Dermis microvascular lymphatic vessel endothelial cell (primary cell): ENCODE data around the gene P4HB. TPM values are rescaled to one million over a fixed set of nuclear protein-coding genes. Genes with fewer than 3 reads are reported as not detected.

Source experiments
- DNase-seq, 2 donors: peaks; one replicate each; pipeline versions ENCODE4 v3.0.0 to v3.0.0-alpha.2; 2010; ENCODE audit warnings: low read depth in 2 of 2
- total RNA-seq: library from RNA; depleted of rRNA; stranded (reverse); fragments of >200 nt; gene quantifications from 2 replicates; pipeline ENCODE4 v1.2.1, GENCODE V29; 2014

The P4HB gene
- total RNA-seq, 1 donor from 2014 or later: 634 TPM

DNA sequence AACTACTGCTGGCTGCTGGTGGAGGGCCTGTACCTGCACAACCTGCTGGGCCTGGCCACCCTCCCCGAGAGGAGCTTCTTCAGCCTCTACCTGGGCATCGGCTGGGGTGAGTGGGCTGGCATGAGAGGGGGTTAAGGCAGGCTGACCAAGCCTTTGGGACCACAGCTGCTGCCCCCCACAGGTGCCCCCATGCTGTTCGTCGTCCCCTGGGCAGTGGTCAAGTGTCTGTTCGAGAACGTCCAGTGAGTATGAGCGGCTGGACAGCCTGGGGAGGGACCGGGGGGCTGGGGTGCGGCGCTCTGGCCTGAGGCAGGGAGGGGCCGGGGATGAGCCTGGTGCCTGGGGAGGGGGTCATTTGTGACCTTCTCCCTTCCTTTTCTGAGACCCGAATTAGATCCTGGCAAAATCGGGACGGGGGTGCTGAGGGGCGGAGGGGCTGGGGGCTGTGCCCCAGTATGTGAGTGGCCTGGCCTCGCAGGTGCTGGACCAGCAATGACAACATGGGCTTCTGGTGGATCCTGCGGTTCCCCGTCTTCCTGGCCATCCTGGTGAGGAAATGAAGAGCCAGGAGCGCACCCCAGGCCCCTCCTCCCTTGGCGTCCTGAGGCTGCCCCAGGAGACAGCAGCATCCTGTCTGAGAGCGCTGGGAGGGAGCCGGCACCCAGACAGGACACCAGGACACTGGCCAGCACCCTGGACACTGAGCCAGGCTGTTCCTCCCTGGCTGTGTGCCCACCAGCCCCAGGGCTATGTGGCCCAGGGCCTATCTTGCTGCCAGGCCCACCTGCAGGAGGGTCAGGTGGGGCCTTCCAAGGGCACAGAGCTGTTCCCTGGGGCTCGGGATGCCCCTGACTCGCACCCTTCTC, 48.4 kb downstream of the P4HB start:
- no peak for DNase-seq

DNA sequence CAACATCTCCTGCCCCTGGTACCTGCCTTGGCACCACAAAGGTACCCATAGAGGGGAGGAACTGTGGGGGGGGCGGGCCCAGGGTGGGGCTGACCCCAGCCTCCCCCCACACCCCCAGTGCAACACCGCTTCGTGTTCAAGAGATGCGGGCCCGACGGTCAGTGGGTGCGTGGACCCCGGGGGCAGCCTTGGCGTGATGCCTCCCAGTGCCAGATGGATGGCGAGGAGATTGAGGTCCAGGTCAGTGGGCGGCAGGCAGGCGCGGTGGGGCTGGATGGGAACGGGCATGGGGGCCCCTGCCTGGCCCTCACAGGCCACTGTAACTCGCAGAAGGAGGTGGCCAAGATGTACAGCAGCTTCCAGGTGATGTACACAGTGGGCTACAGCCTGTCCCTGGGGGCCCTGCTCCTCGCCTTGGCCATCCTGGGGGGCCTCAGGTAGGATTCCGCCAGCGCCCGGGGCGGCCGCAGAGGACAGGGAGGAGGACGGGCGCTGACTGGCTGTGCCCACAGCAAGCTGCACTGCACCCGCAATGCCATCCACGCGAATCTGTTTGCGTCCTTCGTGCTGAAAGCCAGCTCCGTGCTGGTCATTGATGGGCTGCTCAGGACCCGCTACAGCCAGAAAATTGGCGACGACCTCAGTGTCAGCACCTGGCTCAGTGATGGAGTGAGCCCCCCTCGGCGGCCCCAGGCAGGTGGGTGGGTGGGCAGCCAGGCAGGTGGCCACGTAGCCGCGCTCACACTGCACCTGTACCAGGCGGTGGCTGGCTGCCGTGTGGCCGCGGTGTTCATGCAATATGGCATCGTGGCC, 49.2 kb downstream of the P4HB start:
- DNase-seq: no peak

GRCh38 chr17:81810476-81810875, 49.9 kb downstream of the P4HB start:
- DNase-seq: no peak

DNA sequence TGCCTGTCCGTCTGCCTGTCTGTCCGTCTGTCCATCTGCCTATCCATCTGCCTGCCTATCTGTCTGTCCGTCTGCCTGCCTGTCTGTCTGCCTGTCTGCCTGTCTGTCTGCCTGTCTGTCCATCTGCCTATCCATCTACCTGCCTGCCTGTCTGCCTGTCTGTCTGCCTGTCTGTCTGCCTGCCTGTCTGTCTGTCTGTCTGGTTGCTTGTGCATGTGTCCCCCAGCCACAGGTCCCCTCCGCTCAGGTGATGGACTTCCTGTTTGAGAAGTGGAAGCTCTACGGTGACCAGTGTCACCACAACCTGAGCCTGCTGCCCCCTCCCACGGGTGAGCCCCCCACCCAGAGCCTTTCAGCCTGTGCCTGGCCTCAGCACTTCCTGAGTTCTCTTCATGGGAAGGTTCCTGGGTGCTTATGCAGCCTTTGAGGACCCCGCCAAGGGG, 50.8 kb downstream of the P4HB start:
- no peak for DNase-seq

- DNase-seq: no peak
These were observed 51.4 kb downstream of the P4HB start for GRCh38 chr17:81808778-81809555.

- no peak for DNase-seq
These were observed 52.5 kb downstream of the P4HB start for GRCh38 chr17:81807839-81808238.

GRCh38 chr17:81807210-81807719, 53.1 kb downstream of the P4HB start:
- no peak for DNase-seq

- no peak for DNase-seq
These were observed 53.7 kb downstream of the P4HB start for GRCh38 chr17:81806461-81807209.

DNA sequence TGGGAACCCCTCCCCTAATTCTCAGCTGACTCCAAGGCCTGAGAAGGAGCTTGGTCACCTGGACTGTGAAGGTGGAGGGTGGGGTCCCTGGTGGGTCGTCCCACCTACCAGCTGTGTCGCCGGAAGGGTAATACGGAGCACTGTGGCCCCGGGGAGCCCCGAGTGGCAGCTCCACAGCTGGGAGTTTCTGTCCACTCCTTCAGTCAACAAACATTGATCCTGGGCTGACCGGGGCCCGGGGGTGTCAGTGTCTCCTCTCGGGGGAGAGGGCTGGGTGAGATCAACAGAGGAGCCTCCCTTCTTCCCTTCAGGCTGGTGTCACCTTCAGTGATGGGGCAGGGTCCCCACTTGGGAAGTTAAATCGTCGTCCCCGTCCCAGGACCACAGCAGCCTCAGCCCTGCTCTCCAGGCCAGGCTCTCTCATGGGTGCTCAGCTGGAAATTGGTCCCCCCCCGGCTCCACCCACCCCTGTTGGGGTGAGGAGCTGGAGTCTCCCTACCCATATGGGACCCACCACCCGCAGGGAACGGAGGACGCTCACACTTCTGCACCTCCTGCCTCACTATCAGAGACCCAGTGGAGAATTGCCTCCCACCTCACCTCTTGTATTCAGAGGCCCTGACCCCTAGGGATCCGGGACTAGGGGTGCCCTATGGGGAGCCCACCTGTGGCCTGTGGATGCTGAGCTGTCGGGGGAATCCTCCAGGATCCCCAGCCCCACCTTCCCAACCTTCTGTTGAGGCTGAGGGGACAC, 54.5 kb downstream of the P4HB start:
- no peak for DNase-seq

- DNase-seq: no peak
These were observed 55.6 kb downstream of the P4HB start for GRCh38 chr17:81804559-81805399.

DNA sequence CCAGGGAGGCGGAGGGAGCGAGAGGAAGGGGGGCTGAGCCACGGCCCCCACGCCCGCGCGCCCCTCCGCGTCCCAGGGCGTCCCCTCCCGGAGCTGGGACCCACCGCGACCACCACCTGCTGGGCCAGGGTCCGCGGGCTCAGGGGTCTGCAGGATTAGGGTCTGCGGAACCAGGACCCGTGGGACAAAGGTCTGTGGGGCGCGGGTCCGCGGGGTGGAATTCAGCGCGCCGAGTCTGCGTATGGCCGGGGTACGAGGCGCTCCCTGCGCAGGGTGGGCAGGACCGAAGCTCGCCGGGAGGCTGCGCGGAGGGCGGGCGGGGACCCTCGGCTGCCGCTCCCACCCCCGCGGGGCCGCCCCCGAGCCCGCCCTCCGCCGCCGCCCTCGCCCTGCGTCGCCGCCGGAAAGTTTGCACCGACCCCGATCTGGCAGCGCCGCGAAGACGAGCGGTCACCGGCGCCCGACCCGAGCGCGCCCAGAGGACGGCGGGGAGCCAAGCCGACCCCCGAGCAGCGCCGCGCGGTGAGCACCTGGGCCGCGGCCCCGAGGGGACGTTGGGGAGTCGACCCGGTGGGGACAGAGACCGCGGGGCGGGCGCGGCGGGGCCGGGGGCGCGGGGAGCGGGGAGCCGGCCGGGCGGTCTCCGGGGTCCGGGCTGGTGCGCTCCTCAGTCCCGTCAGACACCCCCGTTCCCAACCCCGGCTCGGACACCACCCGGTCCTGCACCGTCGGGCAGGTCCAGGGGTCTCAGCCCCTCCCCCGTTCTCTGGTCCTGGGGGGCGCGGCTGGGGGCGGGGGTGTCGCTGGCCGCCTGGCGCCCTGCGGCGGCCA, 56.4 kb downstream of the P4HB start, which contains the start of gene GCGR:
Gene GCGR, plus strand, starts transcription at position 423 of the 831 bp plus-strand sequence. CDS start 4,869 bp downstream, outside the sequence.
- no peak for DNase-seq

- no peak for DNase-seq
These were observed 57.3 kb downstream of the P4HB start for GRCh38 chr17:81802856-81803643.

GRCh38 chr17:81802048-81802758, 58.1 kb downstream of the P4HB start:
- DNase-seq: no peak

- no peak for DNase-seq
These were observed 59.0 kb downstream of the P4HB start for GRCh38 chr17:81801327-81801726.

DNA sequence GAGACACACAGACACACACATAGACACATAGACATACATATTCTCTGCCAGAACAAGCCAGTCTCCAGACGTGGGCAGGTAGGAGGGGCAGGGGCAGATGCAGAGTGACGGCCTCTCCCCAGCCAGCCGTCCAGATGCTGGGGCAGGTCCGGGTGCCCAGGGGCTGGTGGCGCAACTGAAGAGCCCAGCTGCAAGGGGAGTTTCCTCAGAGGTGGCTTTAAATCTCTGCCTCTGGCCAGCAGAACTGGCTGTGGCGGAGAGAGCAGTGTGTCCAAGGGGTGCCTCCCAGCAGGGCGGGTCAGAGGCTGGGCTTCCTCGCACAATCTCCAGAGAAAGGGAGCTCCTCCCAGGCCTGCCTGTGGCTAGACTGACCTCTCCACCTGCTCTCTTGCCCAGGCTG, 65.8 kb downstream of the P4HB start:
- DNase-seq: no peak

DNA sequence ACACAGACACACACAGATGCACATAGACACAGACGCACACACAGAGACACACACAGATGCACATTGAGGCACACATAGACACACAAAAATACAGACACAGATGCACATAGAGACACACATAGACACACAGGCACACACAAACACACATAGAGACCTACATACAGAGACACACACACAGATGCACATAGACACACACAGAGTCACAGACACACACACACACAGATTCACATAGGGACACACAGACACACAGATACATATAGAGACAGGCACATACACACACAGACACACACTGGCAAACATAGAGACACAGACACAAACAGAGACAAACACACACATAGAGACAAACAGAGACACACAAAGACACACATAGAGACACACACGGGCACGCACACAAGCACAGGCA, 66.3 kb downstream of the P4HB start:
- DNase-seq: no peak
